ENCODE results near the gene RHBDF1. TPM values are rescaled to one million over a fixed set of nuclear protein-coding genes. Genes with fewer than 3 reads are reported as not detected.
"Not testable (repeated sequence)": the region's sequence is repeated elsewhere in the genome, so short reads cannot be mapped to it uniquely, and the experiment has no call there.

The RHBDF1 gene
- total RNA-seq, 2 experiments from 2014 or later, result 0.33 TPM; not detected in 1

DNA sequence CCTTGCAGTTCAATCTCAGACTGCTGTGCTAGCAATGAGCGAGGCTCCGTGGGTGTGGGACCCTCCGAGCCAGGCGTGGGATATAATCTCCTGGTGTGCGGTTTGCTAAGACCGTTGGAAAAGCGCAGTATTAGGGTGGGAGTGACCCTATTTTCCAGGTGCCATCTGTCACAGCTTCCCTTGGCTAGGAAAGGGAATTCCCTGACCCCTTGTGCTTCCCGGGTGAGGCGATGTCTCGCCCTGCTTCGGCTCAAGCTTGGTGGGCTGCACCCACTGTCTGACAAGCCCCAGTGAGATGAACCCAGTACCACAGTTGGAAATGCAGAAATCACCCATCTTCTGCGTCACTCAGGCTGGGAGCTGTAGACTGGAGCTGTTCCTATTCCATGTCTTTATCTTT, 51.5 kb downstream of the RHBDF1 start:
- POLR2A ChIA-PET; H3K27me3 Mint-ChIP-seq; H3K4me3 Mint-ChIP-seq; ATAC-seq (ENCODE audit: low read depth); DNase-seq; H3K36me3 Mint-ChIP-seq; H3K9me3 Mint-ChIP-seq; H3K27ac Mint-ChIP-seq; H3K4me1 Mint-ChIP-seq: not testable (repeated sequence)

DNA sequence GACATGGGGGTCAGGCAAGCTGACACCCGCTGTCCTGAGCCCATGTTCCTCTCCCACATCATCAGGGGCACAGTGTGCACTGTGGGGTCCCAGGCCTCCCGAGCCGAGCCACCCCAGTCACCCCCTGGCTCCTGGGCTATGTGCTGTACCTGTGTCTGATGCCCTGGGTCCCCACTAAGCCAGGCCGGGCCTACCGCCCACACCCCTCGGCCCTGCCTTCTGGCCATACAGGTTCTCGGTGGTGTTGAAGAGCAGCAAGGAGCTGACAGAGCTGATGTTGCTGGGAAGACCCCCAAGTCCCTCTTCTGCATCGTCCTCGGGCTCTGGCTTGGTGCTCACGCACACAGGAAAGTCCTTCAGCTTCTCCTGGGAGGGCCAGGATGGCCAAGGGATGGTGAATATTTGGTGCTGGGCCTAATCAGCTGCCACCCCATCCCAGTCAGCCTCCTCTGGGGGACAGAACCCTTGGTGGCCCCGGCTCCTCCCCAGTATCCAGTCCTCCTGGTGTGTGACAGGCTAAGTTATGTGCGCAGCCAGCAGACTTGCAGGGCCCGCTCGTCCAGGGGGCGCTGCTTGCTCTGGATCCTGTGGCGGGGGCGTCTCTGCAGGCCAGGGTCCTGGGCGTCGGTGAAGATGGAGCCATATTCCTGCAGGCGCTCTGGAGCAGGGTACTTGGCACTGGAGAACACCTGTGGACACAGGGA, 55.2 kb downstream of the RHBDF1 start:
- H3K27ac Mint-ChIP-seq; H3K27me3 Mint-ChIP-seq; H3K4me1 Mint-ChIP-seq; H3K4me3 Mint-ChIP-seq; H3K36me3 Mint-ChIP-seq; H3K9me3 Mint-ChIP-seq; ATAC-seq (ENCODE audit: low read depth); DNase-seq; POLR2A ChIA-PET: not testable (repeated sequence)

DNA sequence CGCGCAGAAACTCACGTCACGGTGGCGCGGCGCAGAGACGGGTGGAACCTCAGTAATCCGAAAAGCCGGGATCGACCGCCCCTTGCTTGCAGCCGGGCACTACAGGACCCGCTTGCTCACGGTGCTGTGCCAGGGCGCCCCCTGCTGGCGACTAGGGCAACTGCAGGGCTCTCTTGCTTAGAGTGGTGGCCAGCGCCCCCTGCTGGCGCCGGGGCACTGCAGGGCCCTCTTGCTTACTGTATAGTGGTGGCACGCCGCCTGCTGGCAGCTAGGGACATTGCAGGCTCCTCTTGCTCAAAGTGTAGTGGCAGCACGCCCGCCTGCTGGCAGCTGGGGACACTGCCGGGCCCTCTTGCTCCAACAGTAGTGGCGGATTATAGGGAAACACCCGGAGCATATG, 61.7 kb downstream of the RHBDF1 start:
- ATAC-seq (ENCODE audit: low read depth); H3K36me3 Mint-ChIP-seq; H3K27me3 Mint-ChIP-seq; H3K4me1 Mint-ChIP-seq; H3K27ac Mint-ChIP-seq; POLR2A ChIA-PET; H3K4me3 Mint-ChIP-seq; H3K9me3 Mint-ChIP-seq: not testable (repeated sequence)
- DNase-seq, result peak; percentile 85

DNA sequence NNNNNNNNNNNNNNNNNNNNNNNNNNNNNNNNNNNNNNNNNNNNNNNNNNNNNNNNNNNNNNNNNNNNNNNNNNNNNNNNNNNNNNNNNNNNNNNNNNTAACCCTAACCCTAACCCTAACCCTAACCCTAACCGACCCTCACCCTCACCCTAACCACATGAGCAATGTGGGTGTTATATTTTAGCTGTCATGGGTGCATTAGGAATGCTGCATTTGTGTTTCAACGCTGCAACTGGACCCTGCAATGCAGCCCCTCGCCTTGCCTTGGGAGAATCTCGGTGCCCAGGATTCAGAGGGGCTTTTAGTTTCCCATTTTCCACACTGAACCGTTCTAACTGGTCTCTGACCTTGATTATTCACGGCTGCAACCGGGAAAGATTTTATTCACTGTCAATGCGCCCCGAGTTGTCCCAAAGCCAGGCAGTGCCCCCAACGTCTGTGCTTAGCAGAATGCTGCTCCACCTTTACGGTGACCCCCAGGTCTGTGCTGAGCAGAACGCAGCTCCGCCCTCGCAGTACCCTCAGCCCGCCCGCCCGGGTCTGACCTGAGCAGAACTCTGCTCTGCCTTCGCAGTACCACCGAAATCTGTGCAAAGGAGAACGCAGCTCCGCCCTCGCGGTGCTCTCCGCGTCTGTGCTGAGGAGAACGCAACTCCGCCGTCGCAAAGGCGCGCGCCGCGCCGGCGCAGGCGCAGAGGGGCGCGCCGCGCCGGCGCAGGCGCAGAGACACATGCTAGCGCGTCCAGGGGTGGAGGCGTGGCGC, 62.3 kb downstream of the RHBDF1 start:
- H3K4me1 Mint-ChIP-seq, result no peaks in the 10 kb centered on the region
- H3K9me3 Mint-ChIP-seq, result no peaks in the 10 kb centered on the region
- DNase-seq (no peak), ATAC-seq (ENCODE audit: low read depth) (peak; percentile 93)
- H3K27me3 Mint-ChIP-seq, result no peaks in the 10 kb centered on the region
- H3K4me3 Mint-ChIP-seq, result peak overlapping the region; percentile 58
- POLR2A ChIA-PET, result no interaction called here
- no peak overlapping the region for H3K27ac Mint-ChIP-seq
- H3K36me3 Mint-ChIP-seq, result no peaks in the 10 kb centered on the region

Small RNA genes within 50 kb of the gene (microRNA-seq; reads per million reads assigned to microRNA genes)
- gene MIR6859-4, result not detected

Other genes with a start within 250 kb of the RHBDF1 start
- 10 to 100 TPM; 29.2 to 30.1 TPM for gene POLR3K, start 19.0 kb downstream of the RHBDF1 start, total RNA-seq
- 10 to 100 TPM; 52.8 to 59.1 TPM for gene SNRNP25, start 18.8 kb downstream of the RHBDF1 start, total RNA-seq
- 10 to 100 TPM; 45.8 to 48.1 TPM for gene MPG, start 5.6 kb upstream of the RHBDF1 start, total RNA-seq
- 10 to 100 TPM; 27.4 to 31.6 TPM for gene NPRL3, start 66.0 kb upstream of the RHBDF1 start, total RNA-seq
- gene HBZ, start 80.0 kb upstream of the RHBDF1 start, total RNA-seq, result not detected
- gene HBM, start 93.3 kb upstream of the RHBDF1 start, total RNA-seq, result not detected
- gene HBA2, start 100.2 kb upstream of the RHBDF1 start, total RNA-seq, result not detected
- gene HBA1, start 104.0 kb upstream of the RHBDF1 start, total RNA-seq, result not detected
- not detected for gene HBQ1, start 107.8 kb upstream of the RHBDF1 start, total RNA-seq
- 10 to 100 TPM; 83.8 to 86.2 TPM for gene LUC7L, start 156.8 kb upstream of the RHBDF1 start, total RNA-seq
- gene FAM234A, start 162.2 kb upstream of the RHBDF1 start, total RNA-seq, result 10 to 100 TPM; 21.0 to 21.1 TPM
- not detected for gene RGS11, start 203.3 kb upstream of the RHBDF1 start, total RNA-seq
- not detected for gene ARHGDIG, start 208.0 kb upstream of the RHBDF1 start, total RNA-seq
- under 1 TPM in 1 of 2 experiments, not detected in 1; 0.31 TPM for gene PDIA2, start 210.5 kb upstream of the RHBDF1 start, total RNA-seq

Measured in activated naive CD8-positive, alpha-beta T cell treated with anti-CD3 and anti-CD28 coated beads, Interleukin-2, amount 10 ng/mL, durations not matched to agents 7 days and 5 days (primary cell).